ENCODE measurements around the gene CCDC73.
A peak's percentile ranks its signal among the peaks of the same experiment; 100 is the strongest.
"Not testable (repeated sequence)": the region's sequence is repeated elsewhere in the genome, so short reads cannot be mapped to it uniquely, and the experiment has no call there.

The CCDC73 gene

GRCh38 chr11:32796425-32796824 lies 2.0 kb upstream of the CCDC73 start:
- no peak for DNase-seq (ENCODE audit: low read depth in 2 of 2)

GRCh38 chr11:32792948-32793475 lies 1.4 kb downstream of the CCDC73 start:
- DNase-seq (ENCODE audit: low read depth in 2 of 2), result peak; percentile 27 to 28

GRCh38 chr11:32792111-32792947 lies 2.1 kb downstream of the CCDC73 start:
- no peak for DNase-seq (ENCODE audit: low read depth in 2 of 2)

- no peak for DNase-seq (ENCODE audit: low read depth in 2 of 2)
Observed at GRCh38 chr11:32790916-32791315, 3.5 kb downstream of the CCDC73 start.

GRCh38 chr11:32786811-32787210 lies 7.7 kb downstream of the CCDC73 start:
- DNase-seq (ENCODE audit: low read depth in 2 of 2), result no peak

GRCh38 chr11:32785262-32785661 lies 9.2 kb downstream of the CCDC73 start:
- DNase-seq (ENCODE audit: low read depth in 2 of 2), result no peak

GRCh38 chr11:32781721-32782120 lies 12.7 kb downstream of the CCDC73 start:
- DNase-seq (ENCODE audit: low read depth in 2 of 2), result no peak

- DNase-seq (ENCODE audit: low read depth in 2 of 2), result not testable (repeated sequence)
Observed at GRCh38 chr11:32780839-32781238, 13.6 kb downstream of the CCDC73 start.

- DNase-seq (ENCODE audit: low read depth in 2 of 2), result no peak
Observed at GRCh38 chr11:32779136-32779535, 15.3 kb downstream of the CCDC73 start.

GRCh38 chr11:32775908-32776307 lies 18.6 kb downstream of the CCDC73 start:
- DNase-seq (ENCODE audit: low read depth in 2 of 2), result no peak

GRCh38 chr11:32774081-32774480 lies 20.4 kb downstream of the CCDC73 start:
- DNase-seq (ENCODE audit: low read depth in 2 of 2), result no peak

- DNase-seq (ENCODE audit: low read depth in 2 of 2), result no peak
Observed at GRCh38 chr11:32772731-32773130, 21.7 kb downstream of the CCDC73 start.

GRCh38 chr11:32761774-32762173 lies 32.7 kb downstream of the CCDC73 start:
- DNase-seq (ENCODE audit: low read depth in 2 of 2), result not testable (repeated sequence)

GRCh38 chr11:32758291-32758690 lies 36.2 kb downstream of the CCDC73 start:
- DNase-seq (ENCODE audit: low read depth in 2 of 2), result no peak

GRCh38 chr11:32753181-32753580 lies 41.3 kb downstream of the CCDC73 start:
- DNase-seq (ENCODE audit: low read depth in 2 of 2), result not testable (repeated sequence)

GRCh38 chr11:32752001-32752400 lies 42.5 kb downstream of the CCDC73 start:
- DNase-seq (ENCODE audit: low read depth in 2 of 2), result no peak

GRCh38 chr11:32751381-32751780 lies 43.1 kb downstream of the CCDC73 start:
- no peak for DNase-seq (ENCODE audit: low read depth in 2 of 2)

- no peak for DNase-seq (ENCODE audit: low read depth in 2 of 2)
Observed at GRCh38 chr11:32729976-32730375, 64.5 kb downstream of the CCDC73 start.

GRCh38 chr11:32723332-32723731 lies 71.1 kb downstream of the CCDC73 start:
- no peak for DNase-seq (ENCODE audit: low read depth in 2 of 2)

GRCh38 chr11:32722255-32722654 lies 72.2 kb downstream of the CCDC73 start:
- no peak for DNase-seq (ENCODE audit: low read depth in 2 of 2)

- no peak for DNase-seq (ENCODE audit: low read depth in 2 of 2)
Observed at GRCh38 chr11:32713496-32713895, 81.0 kb downstream of the CCDC73 start.

- not testable (repeated sequence) for DNase-seq (ENCODE audit: low read depth in 2 of 2)
Observed at GRCh38 chr11:32708978-32709377, 85.5 kb downstream of the CCDC73 start.

- no peak for DNase-seq (ENCODE audit: low read depth in 2 of 2)
Observed at GRCh38 chr11:32706985-32707741, 87.3 kb downstream of the CCDC73 start.

Data from stimulated activated CD8-positive, alpha-beta memory T cell treated with anti-CD3 and anti-CD28 coated beads, Interleukin-15, amount 100 ng/mL, for 48 hours (primary cell).